Erythroblast (primary cell): ENCODE results near the gene IL12B.

ENCODE experiments used
- GATA1 ChIP-seq: IDR thresholded peaks from 2 replicates; pipeline ENCODE4 v1.6.1; 2011; ENCODE audit warnings: low read depth, mild to moderate bottlenecking, control low read depth, low read length, moderate library complexity
- POLR2A ChIP-seq: IDR thresholded peaks from 2 replicates; pipeline ENCODE4 v1.6.1; 2011; ENCODE audit warnings: mild to moderate bottlenecking, low read length

- TF ChIP-seq POLR2A (no peak), GATA1 (no peak)
These were observed 31.9 kb upstream of the IL12B start for GRCh38 chr5:159362220-159362619.
